Fibroblast of villous mesenchyme (primary cell): ENCODE results near the gene TNS3. TPM values are rescaled to one million over a fixed set of nuclear protein-coding genes. Genes with fewer than 3 reads are reported as not detected.
A peak's percentile ranks its signal among the peaks of the same experiment; 100 is the strongest.

ENCODE experiments used
- DNase-seq: peaks from one replicate; pipeline ENCODE4 v3.0.0-alpha.2; 2010; ENCODE audit warnings: low read depth
- H3K4me3 ChIP-seq: 2 replicates; pipeline ENCODE4 v1.5.1; 2011; ENCODE audit warnings: low read depth, mild to moderate bottlenecking, low read length
- total RNA-seq: library from RNA; depleted of rRNA; stranded (reverse); fragments of >200 nt; gene quantifications from 2 replicates; pipeline ENCODE4 v1.2.3, GENCODE V29; 2012
- TF ChIP-seq, protein P1 (sequence below): IDR thresholded peaks from 2 replicates; pipeline ENCODE4 v1.5.1; 2012; ENCODE audit warnings: low read depth, mild to moderate bottlenecking, low read length; ENCODE audit not compliant: insufficient read depth

TNS3 gene
- total RNA-seq, 1 donor, result 202 TPM

DNA sequence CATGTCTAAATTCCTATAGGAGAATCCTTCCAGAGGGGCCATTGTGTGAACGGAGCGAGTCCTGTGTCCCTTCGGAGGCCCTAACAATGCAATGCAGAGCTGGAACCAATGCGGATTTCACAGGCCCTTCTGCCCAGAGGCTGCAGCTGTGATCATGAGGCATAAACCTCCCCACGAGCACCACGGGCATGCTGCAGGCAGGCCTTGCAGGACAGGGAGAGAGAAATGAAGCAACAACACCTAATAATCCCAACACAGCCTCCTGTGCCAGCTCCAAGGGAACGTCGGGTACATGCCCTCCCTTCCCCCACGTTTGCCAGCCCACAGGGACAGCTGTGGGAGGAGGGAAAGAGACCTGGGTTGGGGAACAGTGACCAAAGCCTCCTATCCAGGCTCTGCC lies 74.4 kb downstream of the TNS3 start:
- H3K4me3 ChIP-seq, result no peak overlapping the region
- DNase-seq, result no peak
- TF ChIP-seq, protein P1, sequence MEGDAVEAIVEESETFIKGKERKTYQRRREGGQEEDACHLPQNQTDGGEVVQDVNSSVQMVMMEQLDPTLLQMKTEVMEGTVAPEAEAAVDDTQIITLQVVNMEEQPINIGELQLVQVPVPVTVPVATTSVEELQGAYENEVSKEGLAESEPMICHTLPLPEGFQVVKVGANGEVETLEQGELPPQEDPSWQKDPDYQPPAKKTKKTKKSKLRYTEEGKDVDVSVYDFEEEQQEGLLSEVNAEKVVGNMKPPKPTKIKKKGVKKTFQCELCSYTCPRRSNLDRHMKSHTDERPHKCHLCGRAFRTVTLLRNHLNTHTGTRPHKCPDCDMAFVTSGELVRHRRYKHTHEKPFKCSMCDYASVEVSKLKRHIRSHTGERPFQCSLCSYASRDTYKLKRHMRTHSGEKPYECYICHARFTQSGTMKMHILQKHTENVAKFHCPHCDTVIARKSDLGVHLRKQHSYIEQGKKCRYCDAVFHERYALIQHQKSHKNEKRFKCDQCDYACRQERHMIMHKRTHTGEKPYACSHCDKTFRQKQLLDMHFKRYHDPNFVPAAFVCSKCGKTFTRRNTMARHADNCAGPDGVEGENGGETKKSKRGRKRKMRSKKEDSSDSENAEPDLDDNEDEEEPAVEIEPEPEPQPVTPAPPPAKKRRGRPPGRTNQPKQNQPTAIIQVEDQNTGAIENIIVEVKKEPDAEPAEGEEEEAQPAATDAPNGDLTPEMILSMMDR, result no peak

DNA sequence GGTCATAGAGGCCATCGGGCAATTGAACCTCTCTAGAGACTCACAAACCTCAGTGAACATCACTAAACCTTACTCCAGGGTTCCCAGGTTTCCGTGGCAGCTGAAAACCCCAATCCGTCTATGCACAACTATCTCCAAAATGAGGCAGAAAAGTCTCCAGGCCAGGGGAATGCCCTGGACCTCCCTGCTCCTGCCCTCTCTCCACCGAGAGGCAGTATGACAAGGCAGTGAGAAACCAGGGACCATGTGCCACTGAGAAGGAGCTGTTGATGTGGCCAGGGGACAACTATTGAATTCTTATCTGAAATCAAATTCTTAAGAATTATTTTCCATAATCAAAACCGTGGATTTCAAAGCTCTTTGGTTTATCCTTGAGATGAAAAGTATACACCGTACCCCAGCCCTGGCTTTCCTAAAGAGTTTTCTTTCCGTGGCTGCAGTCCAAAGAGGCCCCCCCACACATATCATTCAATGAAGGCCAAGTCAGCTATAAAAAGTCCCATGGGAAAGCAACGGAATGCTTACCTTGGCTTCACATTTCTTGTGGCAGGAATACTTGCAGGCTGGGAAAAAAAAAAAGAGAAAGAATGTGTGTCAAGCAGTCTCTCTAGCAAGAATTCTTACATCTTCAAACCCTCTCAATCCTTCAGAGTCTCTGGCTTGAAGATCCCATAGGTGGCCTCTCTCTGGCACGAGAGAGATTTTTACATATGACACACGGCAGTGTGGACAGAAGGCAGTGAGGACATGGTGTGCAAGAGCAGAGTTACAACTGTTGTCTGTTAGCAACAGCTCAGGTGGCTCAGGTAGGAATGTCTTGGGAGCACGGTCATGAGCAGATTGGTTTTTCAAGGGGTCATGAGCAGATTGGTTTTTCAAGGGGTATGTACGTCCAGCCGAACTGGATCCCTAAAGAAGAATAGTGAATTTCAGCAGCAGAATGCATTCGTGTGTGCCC lies 75.2 kb downstream of the TNS3 start:
- no peak overlapping the region for H3K4me3 ChIP-seq
- TF ChIP-seq, protein P1, result no peak
- no peak for DNase-seq

DNA sequence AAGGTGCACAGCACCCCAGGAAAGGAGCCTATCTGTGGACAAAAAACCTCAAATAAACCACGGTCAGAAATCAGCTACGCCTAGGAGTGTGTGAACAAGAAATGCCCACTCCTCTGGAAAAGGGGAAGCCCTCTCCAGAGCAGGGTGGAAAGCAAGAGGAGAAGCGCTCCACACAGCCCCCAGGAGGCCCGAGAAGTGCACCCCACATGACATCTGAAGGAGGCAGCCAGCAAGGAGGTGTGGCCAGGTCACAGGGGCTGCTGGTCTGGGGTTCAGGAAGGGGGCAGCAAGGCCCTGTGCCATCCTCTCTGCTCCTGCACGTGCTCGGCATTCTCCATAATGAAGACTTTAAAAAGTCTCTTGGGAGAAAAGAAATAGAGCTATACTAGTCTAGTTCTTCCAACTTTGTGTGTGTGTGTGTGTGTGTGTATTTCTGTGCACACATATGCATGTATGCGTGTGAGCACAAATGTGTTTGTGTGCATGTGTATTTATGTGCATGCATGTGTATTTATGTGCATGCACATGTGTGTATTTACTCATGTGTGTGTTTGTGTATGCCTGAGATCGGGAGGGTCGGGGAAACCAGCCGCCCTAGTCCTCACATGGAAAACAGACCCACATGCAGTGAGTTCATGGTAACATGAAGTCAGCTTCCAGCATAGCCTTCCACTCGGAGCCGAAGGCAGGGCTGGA lies 76.5 kb downstream of the TNS3 start:
- H3K4me3 ChIP-seq, result no peak overlapping the region
- DNase-seq, result no peak
- TF ChIP-seq, protein P1, result no peak

- TF ChIP-seq, protein P1, result no peak
- no peak for DNase-seq
- no peak overlapping the region for H3K4me3 ChIP-seq
These were observed 77.2 kb downstream of the TNS3 start for GRCh38 chr7:47504551-47505311.

DNA sequence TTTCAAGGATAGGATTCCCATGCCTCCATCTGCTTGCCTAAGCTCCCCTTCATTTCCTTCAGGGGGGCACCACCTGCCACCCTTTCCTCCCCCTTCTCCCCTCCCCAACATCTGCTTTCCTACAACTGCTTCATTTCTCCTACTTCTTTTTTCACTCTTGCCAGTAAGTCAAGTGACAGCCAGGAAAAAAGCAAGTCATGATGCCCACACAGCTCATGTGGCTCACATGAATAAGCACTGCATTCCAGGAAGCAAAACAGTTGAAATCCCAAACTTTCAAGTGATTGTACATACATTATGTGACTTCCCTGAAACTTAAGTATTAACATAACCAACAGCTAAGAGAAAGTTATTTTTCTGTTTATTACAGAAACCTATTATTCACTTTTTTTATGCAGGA lies 78.6 kb downstream of the TNS3 start:
- peak; percentile 77 for DNase-seq
- TF ChIP-seq, protein P1, result no peak
- H3K4me3 ChIP-seq, result no peak overlapping the region

GRCh38 chr7:47502240-47502877 lies 79.6 kb downstream of the TNS3 start:
- TF ChIP-seq, protein P1, result peak; percentile 11
- peak; percentile 58 for DNase-seq
- H3K4me3 ChIP-seq, result peak overlapping the region; percentile 4
